Cardiac fibroblast (primary cell): ENCODE results near the gene XPO6.

Source experiments
- DNase-seq, 2 donors: peaks; one replicate each; pipeline versions ENCODE4 v3.0.0 to v3.0.0-alpha.2; 2010; ENCODE audit warnings: low read depth in 2 of 2
- H3K4me3 ChIP-seq, 2 donors: replicated peaks in 1 of 2; 1 replicate in 1 of 2; 2 replicates in 1 of 2; pipeline ENCODE4 v1.5.1; 2011; ENCODE audit warnings: low read depth in 2 of 2, low read length in 2 of 2, mild to moderate bottlenecking in 2 of 2, moderate library complexity in 1 of 2
- TF ChIP-seq, protein P1 (sequence below): IDR thresholded peaks from one replicate; pipeline ENCODE4 v1.5.1; 2011; ENCODE audit warnings: low read depth, mild to moderate bottlenecking, low read length, inconsistent platforms

Gene XPO6

GRCh38 chr16:28103516-28104170 is 108.1 kb downstream of the XPO6 start:
- H3K4me3 ChIP-seq: no peak overlapping the region
- no peak for DNase-seq
- TF ChIP-seq, protein P1, sequence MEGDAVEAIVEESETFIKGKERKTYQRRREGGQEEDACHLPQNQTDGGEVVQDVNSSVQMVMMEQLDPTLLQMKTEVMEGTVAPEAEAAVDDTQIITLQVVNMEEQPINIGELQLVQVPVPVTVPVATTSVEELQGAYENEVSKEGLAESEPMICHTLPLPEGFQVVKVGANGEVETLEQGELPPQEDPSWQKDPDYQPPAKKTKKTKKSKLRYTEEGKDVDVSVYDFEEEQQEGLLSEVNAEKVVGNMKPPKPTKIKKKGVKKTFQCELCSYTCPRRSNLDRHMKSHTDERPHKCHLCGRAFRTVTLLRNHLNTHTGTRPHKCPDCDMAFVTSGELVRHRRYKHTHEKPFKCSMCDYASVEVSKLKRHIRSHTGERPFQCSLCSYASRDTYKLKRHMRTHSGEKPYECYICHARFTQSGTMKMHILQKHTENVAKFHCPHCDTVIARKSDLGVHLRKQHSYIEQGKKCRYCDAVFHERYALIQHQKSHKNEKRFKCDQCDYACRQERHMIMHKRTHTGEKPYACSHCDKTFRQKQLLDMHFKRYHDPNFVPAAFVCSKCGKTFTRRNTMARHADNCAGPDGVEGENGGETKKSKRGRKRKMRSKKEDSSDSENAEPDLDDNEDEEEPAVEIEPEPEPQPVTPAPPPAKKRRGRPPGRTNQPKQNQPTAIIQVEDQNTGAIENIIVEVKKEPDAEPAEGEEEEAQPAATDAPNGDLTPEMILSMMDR: no peak

DNA sequence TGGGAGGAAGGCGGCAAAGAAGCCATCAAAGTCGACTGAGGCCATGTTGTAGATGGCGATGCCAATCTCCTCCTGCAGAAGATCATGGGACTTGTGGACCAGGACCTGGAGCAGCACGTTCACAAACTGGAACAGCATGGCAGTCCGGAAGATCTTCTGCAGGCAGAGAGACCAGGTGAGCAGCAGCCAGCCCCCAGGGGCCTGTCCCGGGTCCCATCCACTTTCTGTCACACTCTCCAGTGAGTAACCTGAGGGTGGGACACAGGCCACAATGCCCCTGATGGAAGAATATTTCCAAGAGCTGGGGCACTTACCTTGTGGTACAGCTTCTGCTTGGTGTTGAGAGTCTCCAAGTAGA is 110.3 kb downstream of the XPO6 start:
- H3K4me3 ChIP-seq: no peak overlapping the region
- TF ChIP-seq, protein P1: no peak
- no peak for DNase-seq

DNA sequence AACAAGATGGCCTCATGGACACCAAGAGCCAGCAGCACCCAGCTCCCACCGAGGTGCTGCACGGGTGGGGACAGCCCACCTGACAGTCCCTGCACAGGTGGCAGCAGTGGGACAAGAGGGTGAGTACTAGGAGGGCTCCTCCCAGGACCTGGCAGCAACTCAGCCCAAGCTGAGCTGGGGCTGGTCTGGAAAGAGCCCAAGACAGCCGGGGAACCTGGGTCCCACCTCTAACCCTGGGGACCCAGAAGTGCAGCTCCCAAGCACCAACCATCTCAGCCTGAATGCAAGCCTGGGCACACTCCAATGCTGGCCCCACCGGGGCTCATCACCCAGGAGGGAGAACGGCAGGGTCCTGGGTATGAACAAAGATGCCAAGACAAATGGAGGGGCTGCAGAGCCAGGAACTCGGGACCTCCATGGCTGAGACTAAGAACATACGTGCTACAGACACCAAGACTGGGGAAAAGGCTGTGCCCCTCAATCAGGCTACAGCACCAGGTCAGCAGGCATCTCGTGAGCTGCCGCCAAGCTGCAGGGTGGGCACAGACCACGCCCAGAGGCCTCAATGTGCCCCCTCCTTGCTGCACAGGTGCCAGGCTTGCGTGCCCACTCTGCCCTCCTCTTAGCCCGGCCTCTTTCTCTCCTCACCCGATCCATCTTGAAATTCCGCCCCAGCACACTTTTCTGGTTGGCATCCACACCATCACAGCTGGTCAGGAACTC is 110.8 kb downstream of the XPO6 start:
- no peak for DNase-seq
- no peak overlapping the region for H3K4me3 ChIP-seq
- TF ChIP-seq, protein P1: no peak

DNA sequence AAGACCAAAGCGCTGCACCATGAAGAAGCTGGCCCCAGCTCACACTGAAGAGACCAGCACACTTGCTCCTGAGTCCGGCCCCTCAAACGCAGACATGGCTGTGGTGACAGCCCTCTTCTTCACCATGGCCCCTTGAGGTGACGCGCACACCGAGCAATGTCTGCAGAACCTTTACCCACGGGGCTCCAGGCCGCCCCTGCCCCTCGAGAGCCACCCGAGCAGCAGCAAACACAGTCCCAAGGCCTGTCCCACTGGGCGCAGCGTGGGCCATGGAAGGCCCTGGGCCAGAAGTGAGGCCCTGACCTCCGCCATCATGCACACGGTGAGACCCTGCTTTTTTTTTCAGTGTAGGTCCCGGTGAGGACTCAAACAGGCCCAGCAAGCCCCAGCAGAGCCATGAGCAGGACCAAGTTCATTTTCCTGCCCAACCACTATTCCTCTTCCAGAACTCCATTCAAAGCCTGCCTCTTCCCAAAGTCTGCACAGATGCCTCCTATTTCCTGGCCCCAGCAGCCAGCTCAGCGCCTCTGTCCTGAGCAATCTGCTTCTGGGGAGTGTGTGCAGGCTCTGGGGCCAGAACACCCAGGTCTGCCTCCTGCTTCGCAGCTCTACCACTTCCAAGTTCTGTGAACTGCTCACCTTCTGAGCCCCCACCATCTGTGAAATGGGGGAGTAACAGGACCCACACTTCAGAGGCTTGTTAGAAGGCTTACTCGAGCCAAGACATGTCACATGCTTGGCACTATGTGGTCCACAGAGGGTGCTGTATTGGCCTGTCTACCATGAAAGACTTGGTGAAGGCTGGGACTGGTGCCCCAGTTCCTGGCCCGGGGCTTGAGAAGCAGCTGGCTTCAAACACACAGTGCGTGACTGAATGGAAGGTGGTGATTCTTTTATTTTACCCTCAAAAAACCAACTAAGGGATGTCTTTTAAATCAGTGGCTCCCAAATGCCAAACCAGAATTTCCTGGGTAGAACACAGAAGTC is 112.5 kb downstream of the XPO6 start:
- no peak overlapping the region for H3K4me3 ChIP-seq
- no peak for DNase-seq
- TF ChIP-seq, protein P1: no peak

DNA sequence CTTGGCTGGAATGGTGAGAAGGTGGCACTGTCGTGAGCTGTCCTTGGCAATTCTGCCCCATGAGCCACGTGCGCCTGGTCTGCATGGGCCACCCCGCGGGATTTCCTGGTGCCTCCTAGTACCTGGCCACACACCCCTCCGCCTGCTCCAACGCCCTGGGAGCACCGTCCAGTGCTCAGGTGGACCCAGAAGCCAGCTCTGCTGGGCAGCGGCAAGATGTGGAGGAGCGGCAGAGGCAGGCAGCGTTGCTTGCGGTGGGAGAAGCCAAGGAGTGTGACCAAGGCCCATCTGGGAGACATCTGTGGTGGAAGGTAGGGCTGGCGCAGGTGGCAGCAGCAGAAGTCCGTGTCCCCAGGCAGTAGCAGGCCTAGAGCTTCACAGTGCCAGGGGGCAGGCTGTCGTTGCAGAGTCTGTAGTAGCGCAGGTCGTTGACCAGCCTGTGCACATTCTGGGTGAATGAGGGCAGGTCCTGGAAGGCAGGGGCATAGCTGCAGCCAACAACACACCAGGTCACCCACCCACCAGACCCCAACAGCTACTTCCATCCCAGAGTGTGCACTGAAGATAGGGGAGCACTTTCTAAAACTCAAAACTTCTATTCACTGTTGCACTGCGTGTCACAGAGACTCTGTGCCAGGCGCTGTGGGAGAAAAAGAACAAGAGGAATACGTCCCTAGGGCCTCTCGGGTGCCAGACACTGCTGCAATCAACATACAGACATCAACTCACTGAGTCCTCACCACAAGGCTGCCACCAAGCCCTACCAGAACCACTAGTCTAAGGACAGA is 113.4 kb downstream of the XPO6 start:
- no peak overlapping the region for H3K4me3 ChIP-seq
- no peak for DNase-seq
- TF ChIP-seq, protein P1: no peak
